ENCODE results near the gene FGF14.

Gene FGF14

DNA sequence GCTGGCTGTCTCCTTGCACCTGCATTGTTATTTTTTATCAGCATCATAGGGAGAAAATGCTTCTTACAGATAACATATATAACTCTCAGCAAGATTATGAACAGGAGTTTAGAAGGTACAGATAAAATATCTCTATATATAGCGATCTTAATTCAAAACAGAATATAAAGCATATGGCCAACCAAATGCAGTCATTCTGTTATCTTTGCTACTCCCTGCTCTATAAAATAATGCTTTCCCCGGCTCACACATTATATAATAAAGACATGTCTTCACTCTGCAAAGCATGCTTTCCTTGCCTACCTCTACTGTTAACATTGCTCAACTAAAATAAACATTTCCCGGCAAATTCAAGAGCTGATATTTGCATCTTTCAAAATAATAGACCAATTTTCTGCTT is 161.7 kb downstream of the FGF14 start:
- no peak for DNase-seq

DNA sequence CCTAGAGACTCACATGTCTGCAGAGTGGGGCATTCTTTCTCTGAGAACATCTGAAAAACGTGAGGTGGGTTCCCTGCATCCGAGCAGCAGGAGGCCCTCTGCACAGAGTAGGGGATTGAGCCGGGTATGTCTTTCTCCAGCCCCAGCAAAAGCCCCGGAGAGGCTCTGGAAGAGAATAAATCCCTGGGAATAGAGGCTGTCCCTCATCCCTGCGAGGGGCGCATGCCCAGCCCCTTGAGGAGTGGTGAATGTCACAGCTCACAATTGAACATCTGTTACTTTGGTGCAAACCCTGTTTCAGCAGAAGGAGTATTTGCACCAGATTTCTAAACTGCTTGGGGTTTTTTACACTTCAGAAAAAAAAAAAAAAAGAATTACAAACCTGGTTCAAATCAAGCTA is 164.6 kb downstream of the FGF14 start:
- no peak for DNase-seq

GRCh38 chr13:102236830-102237229 is 165.0 kb downstream of the FGF14 start:
- no peak for DNase-seq

GRCh38 chr13:102236341-102236740 is 165.5 kb downstream of the FGF14 start:
- no peak for DNase-seq

- no peak for DNase-seq
These were observed 166.2 kb downstream of the FGF14 start for GRCh38 chr13:102235689-102236088.

DNA sequence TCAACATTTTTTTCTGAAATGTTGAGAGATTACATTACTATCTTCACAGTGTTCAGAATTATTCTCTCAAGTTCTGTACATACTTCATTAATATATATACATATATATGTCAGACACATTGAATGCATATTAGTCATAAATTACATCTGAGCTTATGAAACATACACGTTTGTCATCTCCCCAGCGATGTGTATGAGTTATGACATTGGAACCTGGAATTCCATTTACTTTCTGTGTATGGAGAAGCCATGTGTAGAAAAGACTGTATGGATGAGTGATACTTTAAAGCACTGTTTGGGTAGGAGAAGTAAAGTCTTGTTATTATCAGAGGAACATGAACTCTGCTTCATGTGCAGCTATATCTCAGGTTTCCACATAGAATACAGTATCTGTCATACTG is 167.2 kb downstream of the FGF14 start:
- no peak for DNase-seq

GRCh38 chr13:102233566-102234208 is 168.2 kb downstream of the FGF14 start:
- no peak for DNase-seq

- no peak for DNase-seq
These were observed 170.4 kb downstream of the FGF14 start for GRCh38 chr13:102231479-102231878.

- no peak for DNase-seq
These were observed 174.1 kb downstream of the FGF14 start for GRCh38 chr13:102227741-102228140.

DNA sequence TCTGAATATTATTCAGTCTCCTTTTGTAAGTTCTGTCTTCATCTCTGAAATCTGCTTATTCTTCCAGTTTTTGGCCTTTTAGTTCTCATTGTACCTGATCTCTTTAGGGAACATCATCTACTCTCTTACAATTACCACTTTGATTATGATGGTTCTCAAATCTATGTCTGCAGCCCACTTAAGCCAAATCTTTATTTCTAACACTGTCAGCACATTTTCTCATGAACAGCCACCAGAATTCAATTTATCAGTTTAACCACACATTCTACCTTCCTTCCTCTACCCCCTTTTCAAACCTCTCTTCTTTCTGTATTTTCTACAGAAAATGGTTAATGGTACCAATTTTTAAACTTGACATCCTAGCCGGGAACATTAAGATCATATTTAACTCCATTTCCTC is 175.3 kb downstream of the FGF14 start:
- DNase-seq = no peak

- DNase-seq = no peak
These were observed 176.0 kb downstream of the FGF14 start for GRCh38 chr13:102225892-102226291.

- DNase-seq = no peak
These were observed 181.1 kb downstream of the FGF14 start for GRCh38 chr13:102220681-102221228.

GRCh38 chr13:102214956-102215355 is 186.9 kb downstream of the FGF14 start:
- DNase-seq = no peak

DNA sequence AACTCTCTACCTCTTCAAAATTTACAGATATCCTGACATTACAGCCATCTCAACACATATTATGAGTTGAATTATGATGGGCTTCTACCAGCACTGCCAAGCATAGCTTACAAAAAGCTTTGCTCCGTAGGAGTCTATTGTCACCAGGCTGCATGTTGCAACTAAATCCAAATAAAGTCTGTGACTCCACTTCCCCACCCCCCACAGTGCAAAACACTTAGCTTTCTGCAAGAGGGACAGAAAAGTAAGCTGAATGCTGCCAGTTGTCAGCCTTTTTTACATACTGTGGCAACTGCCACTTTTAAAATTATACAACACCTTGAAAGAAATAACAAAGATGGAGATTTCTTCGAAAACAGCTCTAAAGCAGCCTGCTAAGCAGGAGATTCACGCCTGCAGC is 189.1 kb downstream of the FGF14 start:
- no peak for DNase-seq

DNA sequence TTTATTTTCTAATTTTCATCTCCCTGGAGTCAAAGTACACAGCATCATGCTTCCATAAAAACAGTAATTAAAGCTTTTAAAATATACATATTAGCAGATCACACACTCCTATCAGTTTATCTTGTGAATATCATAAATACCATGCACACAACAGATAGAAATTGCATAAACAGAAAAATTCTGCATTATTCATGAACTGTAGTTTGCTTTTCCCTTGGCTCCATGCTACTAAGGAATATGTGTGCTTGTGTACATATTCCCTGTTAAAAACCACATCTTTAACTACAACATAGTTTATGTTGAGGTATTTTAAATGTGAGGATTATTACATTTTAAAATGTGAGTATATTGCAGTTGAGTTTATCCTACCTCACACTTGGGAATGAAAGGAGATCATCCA is 193.5 kb downstream of the FGF14 start:
- no peak for DNase-seq

DNA sequence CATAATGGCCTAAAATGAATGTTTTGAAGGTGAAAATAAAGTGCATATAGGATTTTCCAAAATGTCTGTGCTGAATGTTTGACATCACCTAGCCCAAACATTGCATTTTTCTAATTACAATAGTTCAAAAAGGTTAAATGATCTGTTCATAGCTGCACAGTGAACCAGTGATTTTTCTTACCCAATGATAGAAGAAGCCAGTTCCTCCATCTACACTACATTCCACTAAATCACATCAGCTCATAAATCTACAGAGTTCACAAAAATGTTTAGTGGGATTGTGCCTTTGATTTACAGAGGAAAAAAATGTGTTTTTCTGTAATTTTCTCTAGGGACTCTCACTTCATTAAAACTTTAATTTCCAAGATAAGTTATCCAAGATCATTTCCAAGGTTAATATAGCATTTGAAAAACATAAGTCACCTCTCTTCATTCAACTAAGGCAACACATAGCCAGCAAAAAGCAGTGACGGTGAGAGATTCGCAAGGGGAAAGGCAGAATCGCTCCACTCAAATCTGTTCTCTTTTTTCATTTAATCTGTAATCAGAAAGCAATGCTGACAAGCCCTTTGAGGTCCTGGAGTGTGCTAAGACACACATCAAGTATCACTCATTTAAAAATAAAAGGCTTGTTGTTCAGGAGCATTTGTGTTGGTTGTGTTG is 194.0 kb downstream of the FGF14 start:
- DNase-seq = no peak

DNA sequence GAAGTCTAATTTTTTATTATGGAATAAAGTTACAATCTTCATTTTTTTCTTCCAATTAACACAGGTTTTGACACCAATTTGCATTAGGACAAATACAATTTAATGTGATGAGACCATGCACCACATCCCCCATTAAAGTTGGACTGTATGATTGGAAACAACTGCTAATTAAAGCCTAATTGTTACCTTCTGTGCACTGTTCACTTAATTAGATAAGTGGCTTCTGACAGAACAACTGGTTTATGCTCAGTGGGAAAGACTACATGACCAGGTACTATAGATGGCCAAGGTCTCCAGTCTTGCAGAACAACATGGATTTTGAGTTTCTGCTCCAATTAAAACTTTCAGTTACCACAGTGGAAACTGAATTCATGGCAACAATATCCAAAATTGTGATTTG is 198.1 kb downstream of the FGF14 start:
- no peak for DNase-seq

GRCh38 chr13:102198418-102199311 is 203.2 kb downstream of the FGF14 start:
- DNase-seq = no peak

- DNase-seq = no peak
These were observed 204.7 kb downstream of the FGF14 start for GRCh38 chr13:102197193-102197592.

DNA sequence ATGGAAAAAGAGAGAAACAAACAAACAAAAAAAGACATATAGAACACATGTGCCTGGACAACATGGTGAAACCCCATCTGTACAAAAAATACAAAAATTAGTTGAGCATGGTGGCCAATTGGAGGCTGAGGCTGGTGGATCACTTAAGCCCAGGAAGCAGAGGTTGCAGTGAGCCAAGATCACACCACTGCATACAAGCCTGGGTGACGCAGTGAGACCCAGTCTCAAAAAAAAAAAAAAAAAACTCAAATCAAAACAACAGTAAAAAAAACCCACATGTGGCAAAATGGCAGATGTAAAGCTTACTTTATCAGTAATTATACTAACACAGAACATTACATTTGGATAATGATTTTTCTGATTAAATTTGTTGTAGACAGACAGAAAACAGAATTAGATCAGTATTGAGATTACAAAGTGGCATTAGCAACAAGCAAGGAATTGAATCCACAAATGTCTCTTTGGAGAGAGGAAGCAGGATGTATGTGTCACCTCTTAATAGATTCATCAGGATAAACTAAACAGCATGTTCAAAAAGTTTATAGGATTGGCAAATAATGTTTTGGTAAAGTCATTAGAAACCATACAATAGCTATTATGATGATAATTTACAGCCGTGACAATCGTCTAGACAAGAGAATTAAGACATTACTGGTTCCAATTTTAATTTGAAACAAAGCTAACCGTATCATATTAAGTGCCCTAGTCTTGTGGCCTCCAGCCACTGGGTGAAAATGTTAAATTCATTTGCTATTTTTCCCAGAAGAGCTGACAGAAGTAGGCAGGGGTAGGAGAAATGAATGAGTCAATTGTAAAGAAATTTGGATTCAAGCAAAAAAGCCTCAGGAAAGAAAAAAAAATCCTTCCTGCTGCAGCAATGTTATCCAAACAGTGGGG is 206.0 kb downstream of the FGF14 start:
- DNase-seq = no peak

DNA sequence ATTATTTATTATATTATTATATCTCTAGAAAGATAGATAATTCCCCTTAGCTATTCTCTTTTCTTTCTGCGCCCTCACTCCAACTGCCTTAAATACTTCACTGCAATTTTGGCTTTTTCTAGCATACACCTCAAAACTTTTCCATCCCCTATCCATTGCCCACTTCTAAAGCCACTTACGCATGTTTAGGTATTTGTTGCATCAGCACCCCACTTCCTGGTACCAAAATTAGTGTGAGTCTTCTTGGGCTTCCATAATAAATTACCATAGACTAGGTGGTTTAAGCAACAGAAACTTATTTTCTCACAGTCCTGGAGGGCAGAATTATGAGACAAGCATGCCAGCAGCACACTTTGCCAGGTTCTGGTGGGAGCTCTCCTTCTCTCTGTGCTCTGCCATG is 209.0 kb downstream of the FGF14 start:
- no peak for DNase-seq

DNA sequence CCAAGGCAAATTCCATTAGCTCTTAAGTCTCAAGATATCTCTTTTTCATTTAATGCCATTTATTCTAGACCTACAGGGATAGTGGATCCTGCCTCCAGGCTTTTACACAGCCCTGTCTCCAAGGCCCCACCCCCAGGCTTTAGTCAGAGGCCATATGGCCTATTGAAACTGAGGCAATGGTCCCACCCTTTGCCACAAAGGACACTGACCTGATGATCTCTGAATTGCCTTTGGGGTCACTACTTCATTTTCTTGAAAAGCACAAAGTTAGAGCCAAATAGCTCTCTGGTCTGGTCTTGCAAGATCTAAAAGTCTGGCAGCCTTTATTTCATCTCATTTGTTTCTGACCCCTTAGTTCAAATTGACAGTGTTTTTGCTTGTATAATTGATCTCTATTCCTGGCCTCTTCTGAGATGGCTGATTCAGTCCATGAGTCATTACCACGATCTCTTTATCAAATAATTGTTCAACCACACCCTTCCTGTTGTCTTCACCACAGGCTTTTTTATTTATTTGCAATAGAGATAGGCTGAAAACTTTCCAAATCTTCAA is 209.8 kb downstream of the FGF14 start:
- DNase-seq = no peak
